GM13977 (cell line): Measurements from ENCODE around the gene FNTB.

Experiments used
- DNase-seq: peaks from one replicate; pipeline ENCODE4 v3.0.0; 2012; ENCODE audit warnings: low spot score
- in situ Hi-C: fragments of 300-500 bp; cut with MboI; formaldehyde crosslinking; loops from one replicate; pipeline ENCODE4 v1.12.0; 2022; ENCODE audit warnings: low sequenced_read_pairs, low pct_unique_long_range_greater_than_20kb, mixed read lengths, inconsistent platforms; ENCODE audit not compliant: unreplicated experiment
- TF ChIP-seq, protein P1 (sequence below): IDR thresholded peaks from 2 replicates; pipeline ENCODE4 v1.5.1; 2012; ENCODE audit warnings: mild to moderate bottlenecking, control low read depth; ENCODE audit not compliant: insufficient read depth; ENCODE audit errors: extremely low read depth, missing control alignments

Gene FNTB

DNA sequence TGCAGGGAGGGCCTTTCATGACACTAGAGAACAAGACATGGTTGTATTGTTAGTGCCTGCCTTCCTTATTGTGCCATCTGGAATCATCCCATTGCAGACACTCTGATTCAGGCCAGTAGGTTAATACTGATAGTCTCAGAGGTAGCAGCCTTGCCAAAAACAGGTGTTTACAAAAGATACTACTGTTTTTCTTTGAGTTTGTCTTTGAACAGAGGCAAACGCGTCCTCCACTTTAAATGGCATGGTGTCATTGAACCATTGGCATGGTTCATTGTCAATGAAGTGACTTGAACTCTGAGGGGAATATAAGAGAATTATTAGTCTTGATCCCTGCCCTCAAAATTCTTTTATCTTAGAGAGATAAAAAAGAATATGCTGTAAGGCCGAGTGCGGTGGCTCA is 4.2 kb downstream of the FNTB start:
- in situ Hi-C loops, result loop anchor here (25.0 kb wide), 1 partner anchor 421 kb away; the partner anchor contains the start of gene FUT8
- DNase-seq, result no peak
- TF ChIP-seq, protein P1, sequence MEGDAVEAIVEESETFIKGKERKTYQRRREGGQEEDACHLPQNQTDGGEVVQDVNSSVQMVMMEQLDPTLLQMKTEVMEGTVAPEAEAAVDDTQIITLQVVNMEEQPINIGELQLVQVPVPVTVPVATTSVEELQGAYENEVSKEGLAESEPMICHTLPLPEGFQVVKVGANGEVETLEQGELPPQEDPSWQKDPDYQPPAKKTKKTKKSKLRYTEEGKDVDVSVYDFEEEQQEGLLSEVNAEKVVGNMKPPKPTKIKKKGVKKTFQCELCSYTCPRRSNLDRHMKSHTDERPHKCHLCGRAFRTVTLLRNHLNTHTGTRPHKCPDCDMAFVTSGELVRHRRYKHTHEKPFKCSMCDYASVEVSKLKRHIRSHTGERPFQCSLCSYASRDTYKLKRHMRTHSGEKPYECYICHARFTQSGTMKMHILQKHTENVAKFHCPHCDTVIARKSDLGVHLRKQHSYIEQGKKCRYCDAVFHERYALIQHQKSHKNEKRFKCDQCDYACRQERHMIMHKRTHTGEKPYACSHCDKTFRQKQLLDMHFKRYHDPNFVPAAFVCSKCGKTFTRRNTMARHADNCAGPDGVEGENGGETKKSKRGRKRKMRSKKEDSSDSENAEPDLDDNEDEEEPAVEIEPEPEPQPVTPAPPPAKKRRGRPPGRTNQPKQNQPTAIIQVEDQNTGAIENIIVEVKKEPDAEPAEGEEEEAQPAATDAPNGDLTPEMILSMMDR, result no peak

DNA sequence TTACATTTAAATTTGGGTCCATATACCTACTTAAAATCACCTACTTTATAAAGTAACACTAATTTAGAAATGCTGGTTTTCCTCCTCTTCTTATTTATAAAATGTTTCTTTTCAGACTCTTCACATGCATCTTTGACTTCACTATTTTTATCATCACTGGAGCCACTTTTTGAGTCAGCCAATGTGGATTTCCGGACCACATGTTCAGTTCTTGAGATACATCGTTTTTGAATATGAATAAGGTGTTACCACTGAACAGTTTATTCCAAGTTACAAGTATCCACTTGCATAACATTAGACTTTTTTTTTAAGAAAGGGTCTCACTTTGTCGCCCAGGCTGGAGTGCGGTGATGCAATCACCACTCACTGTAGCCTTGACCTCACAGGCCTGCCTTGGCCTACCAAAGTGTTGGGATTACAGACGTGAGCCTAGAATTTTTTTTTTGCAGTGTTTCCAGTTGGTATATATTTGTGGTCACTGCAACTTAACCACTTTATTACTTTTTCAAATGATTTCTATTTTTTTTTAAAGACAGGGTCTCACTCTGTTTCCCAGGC is 5.7 kb downstream of the FNTB start:
- in situ Hi-C loops, result loop anchor here (25.0 kb wide), 1 partner anchor 420 kb away; the partner anchor contains the start of gene FUT8
- no peak for DNase-seq
- TF ChIP-seq, protein P1, result no peak

DNA sequence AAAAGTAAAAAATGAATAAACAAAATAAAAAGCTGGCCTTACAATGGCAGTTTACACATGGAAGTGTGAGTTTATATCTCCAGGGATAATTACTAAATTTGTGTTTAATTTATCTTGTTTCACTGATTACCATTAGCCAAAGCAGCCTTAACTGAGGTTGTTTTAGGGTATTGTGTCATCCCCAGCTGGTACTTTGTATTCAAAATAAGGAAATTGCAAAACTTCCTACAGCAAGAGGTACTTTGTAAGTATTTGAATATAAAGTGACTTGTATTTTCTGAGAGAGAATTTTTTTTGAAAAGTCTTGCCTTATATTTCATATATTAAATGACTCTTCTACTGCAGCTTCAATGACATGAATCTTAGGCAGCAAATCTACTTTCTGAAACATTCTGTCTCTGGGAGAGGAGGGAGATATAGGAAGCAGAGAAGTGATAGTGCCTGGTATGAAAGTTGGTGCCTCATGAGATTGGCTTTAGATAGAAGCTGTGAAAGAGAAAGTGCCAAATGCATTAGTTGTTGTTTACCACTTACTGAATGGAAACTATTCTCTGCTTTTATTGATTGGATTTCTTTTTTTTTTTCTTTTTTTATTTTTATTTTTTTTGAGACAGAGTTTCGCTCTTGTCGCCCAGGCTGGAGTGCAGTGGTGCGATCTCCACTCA is 6.7 kb downstream of the FNTB start:
- in situ Hi-C loops, result loop anchor here (25.0 kb wide), 1 partner anchor 419 kb away; the partner anchor contains the start of gene FUT8
- TF ChIP-seq, protein P1, result no peak
- no peak for DNase-seq

DNA sequence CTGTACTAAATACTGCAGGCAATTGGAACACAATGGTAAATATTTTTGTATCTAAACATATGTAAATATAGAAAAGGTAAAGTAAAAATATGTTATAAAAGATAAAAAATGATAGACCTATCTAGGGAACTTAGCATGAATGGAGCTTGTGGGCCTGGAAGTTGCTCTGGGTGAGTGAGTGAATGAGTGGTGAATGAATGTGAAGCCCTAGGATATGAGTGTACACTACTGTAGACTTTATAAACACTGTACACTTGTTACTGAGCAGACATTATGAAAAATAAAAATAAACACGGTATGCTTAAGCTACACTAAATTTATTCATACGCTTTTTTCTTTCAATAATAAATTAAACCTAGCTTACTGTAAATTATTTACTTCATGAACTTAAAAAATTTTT is 7.8 kb downstream of the FNTB start:
- no peak for DNase-seq
- TF ChIP-seq, protein P1, result no peak
- in situ Hi-C loops, result loop anchor here (25.0 kb wide), 1 partner anchor 418 kb away; the partner anchor contains the start of gene FUT8

DNA sequence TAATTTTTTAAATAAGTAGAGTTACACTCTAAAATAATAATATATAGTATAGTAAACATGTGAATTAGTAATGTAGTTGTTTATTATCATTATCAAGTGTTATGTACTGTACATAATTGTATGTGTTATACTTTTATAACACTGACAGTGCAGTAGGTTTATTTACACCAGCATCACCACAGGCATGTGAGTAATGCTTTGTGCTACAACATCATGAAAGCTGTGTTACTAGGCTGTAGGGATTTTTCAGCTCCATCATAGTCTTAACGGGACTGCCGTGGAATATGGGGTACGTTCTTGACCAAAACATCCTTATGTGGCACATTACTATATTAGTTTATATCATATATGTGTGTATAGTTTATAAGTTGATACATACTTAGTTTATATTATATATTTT is 8.6 kb downstream of the FNTB start:
- no peak for DNase-seq
- TF ChIP-seq, protein P1, result no peak
- in situ Hi-C loops, result loop anchor here (25.0 kb wide), 1 partner anchor 417 kb away; the partner anchor contains the start of gene FUT8

DNA sequence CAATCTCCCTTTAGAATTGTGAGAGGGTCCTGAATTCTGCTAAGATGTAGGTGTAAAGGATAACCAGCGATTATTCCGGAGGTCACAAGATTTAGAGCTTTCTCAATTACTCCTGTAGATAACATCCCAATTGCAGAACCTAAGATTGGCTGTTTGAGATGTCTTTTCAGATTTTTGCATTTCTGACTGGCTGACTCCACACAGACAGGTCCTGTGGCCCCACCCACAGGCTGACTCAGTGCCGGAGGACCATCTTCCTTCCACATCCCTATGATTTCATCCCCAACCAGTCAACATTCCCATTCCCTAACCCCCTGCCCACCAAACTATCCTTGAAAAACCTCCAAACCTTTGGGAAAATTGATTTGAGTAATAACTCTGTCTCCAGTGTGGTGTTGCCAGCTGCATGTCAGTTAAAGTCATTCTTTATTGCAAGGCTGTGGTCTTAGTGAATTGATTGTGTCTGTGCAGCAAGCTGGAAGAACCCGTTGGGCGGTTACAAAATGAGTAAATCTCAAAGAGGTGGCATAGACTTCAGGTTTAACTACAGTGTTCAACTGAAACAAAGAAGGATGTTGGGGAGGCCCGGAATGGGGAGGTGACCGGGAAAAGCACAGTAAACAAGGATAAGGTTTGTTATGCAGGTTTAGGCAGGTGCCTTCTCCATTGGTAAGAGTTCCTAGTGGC is 10.6 kb downstream of the FNTB start:
- no peak for DNase-seq
- TF ChIP-seq, protein P1, result no peak

More for the DNA sequence above, 10.6 kb downstream of the FNTB start:
- in situ Hi-C loops, result loop anchor here (25.0 kb wide), 1 partner anchor 415 kb away; the partner anchor contains the start of gene FUT8
